DOHH2 (cell line): Measurements from ENCODE around the gene ASMTL.
"Not testable (repeated sequence)": the region's sequence is repeated elsewhere in the genome, so short reads cannot be mapped to it uniquely, and the experiment has no call there.

Experiments
- H3F3A ChIP-seq: fragments of 200-600 bp; sonication (generic), shearing (Covaris generic); 2 replicates; pipeline ENCODE4 v1.6.0; 2016; ENCODE audit warnings: antibody characterized with exemption, mild to moderate bottlenecking; ENCODE audit not compliant: control insufficient read depth, insufficient read depth
- H3K27ac ChIP-seq: fragments of 200-600 bp; sonication (generic); 2 replicates; pipeline ENCODE4 v1.5.1; 2014; ENCODE audit warnings: low read depth, mild to moderate bottlenecking, low read length, moderate library complexity
- H3K27me3 ChIP-seq: fragments of 200-600 bp; sonication (generic); 2 replicates; pipeline ENCODE4 v1.6.1; 2014; ENCODE audit warnings: mild to moderate bottlenecking, low read length, mixed read lengths; ENCODE audit not compliant: control insufficient read depth
- H3K36me3 ChIP-seq: fragments of 200-600 bp; sonication (generic); 2 replicates; pipeline ENCODE4 v1.6.1; 2014; ENCODE audit warnings: mild to moderate bottlenecking, low read length, moderate library complexity, mixed read lengths; ENCODE audit not compliant: control insufficient read depth
- H3K4me1 ChIP-seq: fragments of 200-600 bp; sonication (generic); 2 replicates; pipeline ENCODE4 v1.6.1; 2014; ENCODE audit warnings: mild to moderate bottlenecking, low read length, mixed read lengths; ENCODE audit not compliant: control insufficient read depth
- H3K4me2 ChIP-seq: fragments of 200-600 bp; sonication (generic); 2 replicates; pipeline ENCODE4 v1.6.0; 2014; ENCODE audit warnings: mild to moderate bottlenecking, low read length, moderate library complexity
- H3K4me3 ChIP-seq: fragments of 200-600 bp; sonication (generic); 2 replicates; pipeline ENCODE4 v1.5.1; 2014; ENCODE audit warnings: mild to moderate bottlenecking, low read length, mixed read lengths
- H3K79me2 ChIP-seq: fragments of 200-600 bp; sonication (generic); 2 replicates; pipeline ENCODE4 v1.6.1; 2014; ENCODE audit warnings: mild to moderate bottlenecking, low read length, mixed read lengths; ENCODE audit not compliant: control insufficient read depth
- H3K9me2 ChIP-seq: fragments of 200-600 bp; sonication (generic); replicated peaks from 2 replicates; pipeline ENCODE4 v1.6.1; 2014; ENCODE audit warnings: mild to moderate bottlenecking, low read length, mixed read lengths; ENCODE audit not compliant: control insufficient read depth
- H3K9me3 ChIP-seq: fragments of 200-600 bp; sonication (generic); 2 replicates; pipeline ENCODE4 v1.6.1; 2014; ENCODE audit warnings: antibody characterized with exemption, low read length, mixed read lengths; ENCODE audit not compliant: control insufficient read depth, insufficient read depth
- H4K20me1 ChIP-seq: fragments of 200-600 bp; sonication (generic); 2 replicates; pipeline ENCODE4 v1.6.0; 2014; ENCODE audit warnings: low read depth, mild to moderate bottlenecking, antibody characterized with exemption, low read length, moderate library complexity; ENCODE audit not compliant: control insufficient read depth, insufficient read depth
- CTCF ChIP-seq: fragments of 200-600 bp; sonication (generic); IDR thresholded peaks from one replicate; pipeline ENCODE4 v1.5.1; 2014; ENCODE audit warnings: antibody characterized with exemption, mild to moderate bottlenecking, low read depth, low read length; ENCODE audit not compliant: poor library complexity, severe bottlenecking
- EZH2phosphoT487 ChIP-seq: fragments of 200-600 bp; sonication (generic); IDR thresholded peaks from 2 replicates; pipeline ENCODE4 v1.6.1; 2017; ENCODE audit warnings: borderline replicate concordance, mild to moderate bottlenecking, antibody characterized with exemption, low read length, moderate library complexity, mixed read lengths

The ASMTL gene

GRCh38 chrX:1430451-1430850 lies 22.3 kb downstream of the ASMTL start:
- Histone ChIP-seq H3K27ac (no peak overlapping the region), H3K9me2 (no peaks in the 10 kb centered on the region), H3K9me3 (no peaks in the 10 kb centered on the region), H3K27me3 (no peaks in the 10 kb centered on the region), H3K36me3 (peaks cover 29% of the 10 kb centered on the region), H3K4me1 (no peaks in the 10 kb centered on the region), H4K20me1 (no peaks in the 10 kb centered on the region), H3K4me3 (no peak overlapping the region), H3F3A (no peaks in the 10 kb centered on the region), H3K79me2 (no peaks in the 10 kb centered on the region), H3K4me2 (no peak overlapping the region)
- no peak for TF ChIP-seq EZH2phosphoT487
- no peak for TF ChIP-seq CTCF

DNA sequence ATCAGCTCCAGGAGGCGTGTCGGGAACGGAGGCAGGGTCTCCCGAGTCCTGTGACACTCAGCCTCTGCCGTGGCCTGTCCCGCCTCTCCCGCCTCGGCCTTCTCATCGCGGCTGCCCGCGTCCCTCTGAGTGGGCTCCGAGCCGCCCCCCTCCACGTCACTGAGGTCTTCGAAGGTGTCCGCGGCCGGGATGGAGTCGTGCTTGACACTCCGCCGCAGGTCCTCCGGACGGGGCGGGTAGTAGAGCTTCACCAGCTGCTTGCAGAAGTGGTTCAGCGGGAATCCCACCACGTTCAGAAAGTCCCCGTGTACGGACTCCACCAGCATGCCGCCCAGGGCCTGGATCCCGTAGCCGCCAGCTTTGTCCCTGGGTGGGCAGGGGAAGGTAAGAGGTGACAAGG lies 25.0 kb downstream of the ASMTL start:
- H3K9me2 ChIP-seq, result no peaks in the 10 kb centered on the region

DNA sequence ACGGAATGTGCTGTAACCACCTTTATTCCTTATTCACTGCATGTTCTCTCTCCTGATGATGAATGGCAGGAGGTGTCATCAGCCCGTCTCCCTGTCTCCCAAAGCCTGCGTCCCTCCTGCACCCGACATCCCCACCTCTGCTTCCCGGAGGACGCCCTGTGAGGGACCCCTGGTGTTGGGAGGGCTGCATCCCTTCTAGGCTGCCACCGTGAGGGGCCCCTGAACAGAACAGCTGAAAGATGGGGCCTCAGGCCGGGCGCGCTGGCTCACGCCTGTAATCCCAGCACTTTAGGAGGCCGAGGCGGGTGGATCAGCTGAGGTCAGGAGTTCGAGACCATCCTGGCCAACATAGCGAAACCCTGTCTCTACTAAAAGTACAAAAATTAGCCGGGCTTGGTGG lies 26.4 kb downstream of the ASMTL start:
- H3K36me3 ChIP-seq, result peaks cover 42% of the 10 kb centered on the region
- not testable (repeated sequence) for H3K27me3 ChIP-seq, H3K4me2 ChIP-seq, H3K4me3 ChIP-seq, H3K9me3 ChIP-seq, H3K79me2 ChIP-seq, H3K27ac ChIP-seq, H3K4me1 ChIP-seq, H4K20me1 ChIP-seq, H3F3A ChIP-seq, H3K9me2 ChIP-seq

More for the DNA sequence above, 25.0 kb downstream of the ASMTL start:
- Histone ChIP-seq H3K27me3 (no peaks in the 10 kb centered on the region), H3K4me2 (no peak overlapping the region), H3K27ac (no peak overlapping the region), H3K9me3 (no peaks in the 10 kb centered on the region), H4K20me1 (no peaks in the 10 kb centered on the region), H3K4me1 (no peaks in the 10 kb centered on the region), H3K79me2 (no peaks in the 10 kb centered on the region), H3K4me3 (no peak overlapping the region), H3F3A (no peaks in the 10 kb centered on the region), H3K36me3 (peaks cover 32% of the 10 kb centered on the region)
- no peak for TF ChIP-seq CTCF
- TF ChIP-seq EZH2phosphoT487, result no peak

DNA sequence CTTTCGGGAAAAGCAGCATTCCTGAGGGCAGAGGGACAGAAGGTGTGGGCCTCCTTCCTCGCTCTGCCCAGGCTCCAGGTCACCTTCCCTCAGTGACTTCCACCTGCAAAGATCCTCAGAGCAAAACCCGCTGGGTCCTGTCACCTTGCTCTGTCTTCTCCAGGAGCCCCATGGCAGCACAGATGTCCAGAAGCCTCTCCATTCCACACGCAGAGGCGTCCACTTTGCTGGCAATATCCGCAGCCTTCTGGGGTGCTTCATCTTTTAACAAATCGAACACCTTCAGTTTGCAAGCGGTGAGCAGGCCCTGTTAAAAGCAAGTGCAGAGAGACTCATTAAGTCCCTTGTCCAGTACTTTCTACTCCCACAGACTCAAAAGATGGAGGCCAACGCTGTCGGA lies 27.3 kb downstream of the ASMTL start:
- H3K9me2 ChIP-seq, result no peaks in the 10 kb centered on the region
- H3K4me1 ChIP-seq, result no peaks in the 10 kb centered on the region
- TF ChIP-seq CTCF (no peak), EZH2phosphoT487 (no peak)
- H3K4me3 ChIP-seq, result no peak overlapping the region
- no peaks in the 10 kb centered on the region for H3K79me2 ChIP-seq
- no peak overlapping the region for H3K4me2 ChIP-seq
- H3K27me3 ChIP-seq, result no peaks in the 10 kb centered on the region
- peaks cover 4% of the 10 kb centered on the region; the same call in 1 of the 2 replicates for H3F3A ChIP-seq
- H4K20me1 ChIP-seq, result no peaks in the 10 kb centered on the region
- peaks cover 44% of the 10 kb centered on the region for H3K36me3 ChIP-seq
- H3K9me3 ChIP-seq, result no peaks in the 10 kb centered on the region
- H3K27ac ChIP-seq, result no peak overlapping the region
